Measurements from ENCODE around the gene ADAR. TPM values are rescaled to one million over a fixed set of nuclear protein-coding genes. Genes with fewer than 3 reads are reported as not detected.

Gene ADAR
- total RNA-seq, 1 experiment from 2014 or later: 168 TPM

- H3K36me3 Mint-ChIP-seq (ENCODE audit: insufficient read depth, unreplicated experiment): peaks cover 19% of the 10 kb centered on the region
- POLR2A ChIA-PET: interaction anchor here (0.6 to 8.6 kb wide), 5 partner anchors 15 to 999 kb away, joined by 3 to 161 read pairs (median 4); partner anchors contain the start of genes MSTO1 and PMVK
Measured at GRCh38 chr1:154611150-154611862, 3.3 kb upstream of the ADAR start.

DNA sequence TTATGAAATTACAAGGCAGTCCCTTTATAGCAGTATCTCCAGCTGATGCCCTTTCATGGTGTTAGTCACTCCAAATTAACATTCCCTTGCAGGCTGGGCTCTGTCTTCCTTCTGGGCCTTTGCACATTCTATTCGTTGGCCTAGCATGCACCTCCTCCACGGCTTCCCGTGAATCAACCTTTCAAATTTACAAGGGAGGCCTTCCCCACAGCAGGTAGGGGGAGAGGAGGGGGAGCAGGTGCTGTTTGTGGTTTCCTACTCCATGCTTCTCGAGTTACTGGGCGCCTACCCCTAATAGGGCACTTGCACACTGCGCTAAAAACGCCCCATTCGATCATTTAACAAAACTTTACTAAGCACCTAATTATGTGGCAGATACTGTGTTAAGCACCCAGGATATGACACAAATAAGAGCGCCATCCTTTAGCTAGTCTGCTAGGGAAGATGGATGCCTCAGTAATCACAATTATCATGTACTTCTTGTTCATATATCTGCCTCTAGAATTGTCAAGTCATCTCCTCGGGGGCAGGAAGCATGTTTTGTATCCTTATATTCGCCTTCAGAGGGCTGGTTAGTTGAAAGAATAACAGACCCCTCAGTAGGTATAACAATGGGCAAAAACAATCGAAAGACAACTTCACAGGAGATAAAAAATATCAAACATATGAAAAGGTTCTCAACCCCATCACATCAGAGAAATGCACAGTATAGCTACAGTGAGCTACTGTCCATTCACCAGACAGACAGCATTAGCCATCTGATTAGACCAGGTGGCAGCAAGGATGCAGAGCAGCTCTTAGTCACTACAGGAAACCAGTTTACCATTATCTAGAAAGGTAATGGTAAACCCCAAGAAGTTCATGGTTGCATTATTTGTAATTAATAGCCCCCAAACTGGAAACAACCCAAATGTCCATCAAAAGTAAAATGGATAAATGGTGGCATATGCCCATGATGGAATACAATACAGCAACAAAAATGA is 1.7 kb upstream of the ADAR start:
- no TSS peak for BruUV-seq (replicated peaks)
- intact Hi-C loops (cut with micrococcal nuclease): loop anchor here (2.0 kb wide), 2 partner anchors 17 to 51 kb away; partner anchors contain the start of gene UBE2Q1
- peak; percentile 27 for DNase-seq (ENCODE audit: unreplicated experiment)
- Mint-ChIP-seq H3K27me3 (ENCODE audit: insufficient read depth, unreplicated experiment) (no peaks in the 10 kb centered on the region), H3K27ac (ENCODE audit: low read depth, unreplicated experiment) (peak overlapping the region; percentile 92), H3K4me3 (ENCODE audit: unreplicated experiment) (peak overlapping the region; percentile 96), H3K4me1 (ENCODE audit: insufficient read depth, unreplicated experiment) (peaks cover 30% of the 10 kb centered on the region), H3K9me3 (ENCODE audit: unreplicated experiment) (no peaks in the 10 kb centered on the region), H3K36me3 (ENCODE audit: insufficient read depth, unreplicated experiment) (peaks cover 20% of the 10 kb centered on the region)
- CTCF ChIA-PET: interaction anchor here (0.7 to 1.9 kb wide), 5 partner anchors 9 to 476 kb away, joined by 3 to 11 read pairs (median 5); no protein-coding TSS in a partner anchor
- no peak for TF ChIP-seq CTCF (IDR thresholded peaks at IDR 0.05; ENCODE audit: unreplicated experiment)
- POLR2A ChIA-PET: interaction anchor here (0.7 to 8.6 kb wide), 12 partner anchors 9 to 497 kb away, joined by 3 to 161 read pairs (median 4); partner anchors contain the start of genes PMVK and SHC1

More at GRCh38 chr1:154611150-154611862, 3.3 kb upstream of the ADAR start:
- no peak overlapping the region for H3K27ac Mint-ChIP-seq (ENCODE audit: low read depth, unreplicated experiment)
- no peaks in the 10 kb centered on the region for H3K27me3 Mint-ChIP-seq (ENCODE audit: insufficient read depth, unreplicated experiment)
- no peak overlapping the region for H3K4me3 Mint-ChIP-seq (ENCODE audit: unreplicated experiment)
- intact Hi-C loops (cut with micrococcal nuclease): no loop called here
- H3K4me1 Mint-ChIP-seq (ENCODE audit: insufficient read depth, unreplicated experiment): peaks cover 21% of the 10 kb centered on the region
- DNase-seq (ENCODE audit: unreplicated experiment): no peak
- CTCF ChIA-PET: interaction anchor here (0.6 to 1.9 kb wide), 5 partner anchors 11 to 474 kb away, joined by 3 to 11 read pairs (median 5); no protein-coding TSS in a partner anchor
- no peaks in the 10 kb centered on the region for H3K9me3 Mint-ChIP-seq (ENCODE audit: unreplicated experiment)
- BruUV-seq (replicated peaks): no TSS peak
- TF ChIP-seq CTCF (IDR thresholded peaks at IDR 0.05; ENCODE audit: unreplicated experiment): no peak

DNA sequence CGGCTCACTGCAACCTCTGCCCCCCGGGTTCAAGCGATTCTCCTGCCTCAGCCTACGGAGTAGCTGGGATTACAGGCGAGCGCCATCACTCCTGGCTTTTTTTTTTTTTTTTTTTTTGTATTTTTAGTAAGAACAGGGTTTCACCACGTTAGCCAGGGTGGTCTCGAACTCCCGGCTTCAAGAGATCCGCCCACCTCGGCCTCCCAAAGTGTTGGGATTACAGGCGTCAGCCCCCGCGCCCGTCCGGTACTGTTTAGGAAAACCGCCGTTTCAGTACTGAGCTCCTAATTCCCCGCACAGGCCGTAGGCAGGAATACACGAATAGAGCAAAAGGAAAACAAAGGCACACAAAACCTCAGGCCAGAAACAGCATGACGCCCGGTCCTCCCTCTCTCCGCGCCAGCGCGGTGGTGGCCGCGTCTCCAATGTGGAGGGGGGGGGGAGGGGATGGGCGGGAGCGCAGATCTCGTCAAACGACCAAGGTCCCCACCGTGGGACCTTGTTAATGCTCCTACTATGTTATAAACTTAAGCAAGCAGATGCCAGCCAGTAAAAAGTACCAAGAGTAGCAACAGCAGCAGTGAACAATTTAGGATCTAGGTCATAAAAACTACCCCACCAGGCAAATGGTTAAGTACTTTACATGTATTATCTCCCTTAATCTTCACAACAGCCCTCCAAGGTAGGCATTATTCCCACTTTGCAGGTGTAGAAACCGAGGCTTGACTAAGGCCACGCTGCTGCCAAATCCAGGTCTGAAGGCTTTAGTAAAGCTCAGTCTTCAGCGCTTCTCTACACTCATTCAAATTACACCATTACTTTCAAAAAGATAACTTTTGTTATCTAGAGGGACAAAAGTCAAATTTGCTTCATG is 648 bp upstream of the ADAR start:
- peak; percentile 55 for DNase-seq (ENCODE audit: unreplicated experiment)
- ChIA-PET POLR2A (interaction anchor here (0.5 to 8.6 kb wide), 12 partner anchors 9 to 1131 kb away, joined by 3 to 161 read pairs (median 4); partner anchors contain the start of genes PMVK and SHC1), CTCF (interaction anchor here (0.7 to 1.0 kb wide), 4 partner anchors 15 to 62 kb away, joined by 3 read pairs; no protein-coding TSS in a partner anchor)
- H3K27me3 Mint-ChIP-seq (ENCODE audit: insufficient read depth, unreplicated experiment): no peaks in the 10 kb centered on the region
- TSS peak; percentile 77 for BruUV-seq (replicated peaks)
- TF ChIP-seq CTCF (IDR thresholded peaks at IDR 0.05; ENCODE audit: unreplicated experiment): no peak
- peak overlapping the region; percentile 96 for H3K4me3 Mint-ChIP-seq (ENCODE audit: unreplicated experiment)
- peak overlapping the region; percentile 92 for H3K27ac Mint-ChIP-seq (ENCODE audit: low read depth, unreplicated experiment)
- peaks cover 26% of the 10 kb centered on the region for H3K36me3 Mint-ChIP-seq (ENCODE audit: insufficient read depth, unreplicated experiment)
- intact Hi-C loops (cut with micrococcal nuclease): loop anchor here (2.0 kb wide), 2 partner anchors 18 to 50 kb away; partner anchors contain the start of gene UBE2Q1
- peaks cover 40% of the 10 kb centered on the region for H3K4me1 Mint-ChIP-seq (ENCODE audit: insufficient read depth, unreplicated experiment)
- no peaks in the 10 kb centered on the region for H3K9me3 Mint-ChIP-seq (ENCODE audit: unreplicated experiment)

Data from MCF 10A (cell line).